DND-41 (cell line): Measurements from ENCODE around the gene PTCD3.

Experiments
- EZH2 ChIP-seq: IDR thresholded peaks from 3 replicates; pipeline ENCODE4 v1.6.1; 2012; ENCODE audit warnings: borderline replicate concordance, low read depth, mild to moderate bottlenecking, moderate library complexity, low read length, inconsistent platforms; ENCODE audit not compliant: severe bottlenecking
- TF ChIP-seq, protein P1 (sequence below): IDR thresholded peaks from 2 replicates; pipeline ENCODE4 v1.5.1; 2012; ENCODE audit warnings: borderline replicate concordance, low read length, moderate library complexity, mild to moderate bottlenecking; ENCODE audit not compliant: poor library complexity, severe bottlenecking; ENCODE audit errors: extremely low read depth

DNA sequence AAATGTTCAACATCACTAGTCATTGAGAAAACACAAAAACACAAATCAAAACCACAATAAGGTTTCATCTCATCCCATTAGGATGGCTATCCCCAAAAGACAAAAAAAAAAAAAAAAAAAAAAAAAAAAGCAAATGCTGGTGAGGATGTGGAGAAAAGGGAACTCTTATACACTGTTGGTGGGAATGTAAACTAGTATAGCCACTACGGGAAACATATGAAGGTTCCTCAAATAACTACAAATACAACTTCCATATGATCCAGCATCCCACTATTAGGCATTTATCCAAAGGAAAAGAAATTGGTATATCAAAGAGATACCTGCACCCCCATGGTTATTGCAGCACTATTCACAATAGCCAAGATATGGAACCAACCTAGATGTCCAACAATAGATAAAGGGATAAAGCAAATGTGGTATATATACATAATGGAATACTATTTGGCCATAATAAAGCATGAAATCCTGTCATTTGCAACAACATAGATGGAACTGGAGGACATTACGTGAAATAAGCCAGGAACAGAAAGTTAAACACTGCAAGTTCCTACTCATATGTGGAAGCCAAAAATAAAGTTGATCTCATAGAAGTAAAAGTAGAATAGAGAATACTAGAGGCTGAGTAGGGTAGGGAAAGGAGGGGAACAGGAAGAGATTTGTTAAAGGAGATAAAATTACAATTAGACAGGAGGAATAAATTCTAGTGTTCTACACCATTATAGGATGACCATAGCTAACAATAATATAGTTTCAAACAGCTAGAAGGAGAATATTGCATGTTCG, 8.7 kb upstream of the PTCD3 start:
- TF ChIP-seq, protein P1, sequence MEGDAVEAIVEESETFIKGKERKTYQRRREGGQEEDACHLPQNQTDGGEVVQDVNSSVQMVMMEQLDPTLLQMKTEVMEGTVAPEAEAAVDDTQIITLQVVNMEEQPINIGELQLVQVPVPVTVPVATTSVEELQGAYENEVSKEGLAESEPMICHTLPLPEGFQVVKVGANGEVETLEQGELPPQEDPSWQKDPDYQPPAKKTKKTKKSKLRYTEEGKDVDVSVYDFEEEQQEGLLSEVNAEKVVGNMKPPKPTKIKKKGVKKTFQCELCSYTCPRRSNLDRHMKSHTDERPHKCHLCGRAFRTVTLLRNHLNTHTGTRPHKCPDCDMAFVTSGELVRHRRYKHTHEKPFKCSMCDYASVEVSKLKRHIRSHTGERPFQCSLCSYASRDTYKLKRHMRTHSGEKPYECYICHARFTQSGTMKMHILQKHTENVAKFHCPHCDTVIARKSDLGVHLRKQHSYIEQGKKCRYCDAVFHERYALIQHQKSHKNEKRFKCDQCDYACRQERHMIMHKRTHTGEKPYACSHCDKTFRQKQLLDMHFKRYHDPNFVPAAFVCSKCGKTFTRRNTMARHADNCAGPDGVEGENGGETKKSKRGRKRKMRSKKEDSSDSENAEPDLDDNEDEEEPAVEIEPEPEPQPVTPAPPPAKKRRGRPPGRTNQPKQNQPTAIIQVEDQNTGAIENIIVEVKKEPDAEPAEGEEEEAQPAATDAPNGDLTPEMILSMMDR = no peak
- TF ChIP-seq EZH2 = no peak
